OCI-LY3 (cell line): ENCODE measurements around the gene TLE5.

Source experiments
- H2AFZ ChIP-seq: fragments of 200-600, 300-600 bp; shearing (Covaris generic); 2 replicates; pipeline ENCODE4 v1.6.0; 2014; ENCODE audit warnings: antibody characterized with exemption, low read depth, low read length
- H3K27ac ChIP-seq: fragments of 200-600, 300-600 bp; sonication (generic); 2 replicates; pipeline ENCODE4 v1.5.1; 2014; ENCODE audit warnings: mild to moderate bottlenecking, low read length, moderate library complexity, mixed read lengths
- H3K27me3 ChIP-seq: fragments of 200-600, 300-600 bp; sonication (generic); 2 replicates; pipeline ENCODE4 v1.6.1; 2014; ENCODE audit warnings: low read depth, low read length, mixed read lengths
- H3K36me3 ChIP-seq: fragments of 200-600, 300-600 bp; sonication (generic); replicated peaks from 2 replicates; pipeline ENCODE3; 2014; ENCODE audit warnings: low read depth, low read length, mixed read lengths
- H3K4me1 ChIP-seq: fragments of 300-600, 200-600 bp; sonication (generic); 2 replicates; pipeline ENCODE4 v1.6.1; 2014; ENCODE audit warnings: low read length, mixed read lengths
- H3K4me2 ChIP-seq: fragments of 200-600, 300-600 bp; sonication (generic); 2 replicates; pipeline ENCODE4 v1.6.1; 2014; ENCODE audit warnings: low read length, mixed read lengths
- H3K4me3 ChIP-seq: fragments of 300-600, 200-600 bp; sonication (generic); 2 replicates; pipeline ENCODE4 v1.5.1; 2014; ENCODE audit warnings: antibody characterized with exemption, mild to moderate bottlenecking, low read length, moderate library complexity
- H3K79me2 ChIP-seq: fragments of 300-600, 200-600 bp; shearing (Covaris generic); 2 replicates; pipeline ENCODE4 v1.6.1; 2014; ENCODE audit warnings: mild to moderate bottlenecking, low read length, mixed read lengths
- H3K9ac ChIP-seq: fragments of 300-600, 200-600 bp; shearing (Covaris generic); 2 replicates; pipeline ENCODE4 v1.6.0; 2014; ENCODE audit warnings: mild to moderate bottlenecking, low read length, moderate library complexity
- H3K9me3 ChIP-seq: fragments of 200-600, 300-600 bp; shearing (Covaris generic); 2 replicates; pipeline ENCODE4 v1.6.1; 2014; ENCODE audit warnings: low read length, mixed read lengths; ENCODE audit not compliant: insufficient read depth
- H4K20me1 ChIP-seq: fragments of 200-600, 300-600 bp; sonication (generic); 2 replicates; pipeline ENCODE4 v1.6.1; 2016; ENCODE audit warnings: low read length, mixed read lengths; ENCODE audit not compliant: insufficient read depth
- CTCF ChIP-seq: fragments of 200-600, 300-600 bp; sonication (generic); IDR thresholded peaks from 2 replicates; pipeline ENCODE4 v1.5.1; 2014; ENCODE audit warnings: antibody characterized with exemption, low read length, low read depth
- EZH2phosphoT487 ChIP-seq: fragments of 200-600 bp; shearing (Covaris generic); IDR thresholded peaks from 2 replicates; pipeline ENCODE4 v1.6.1; 2018; ENCODE audit warnings: antibody characterized with exemption, mixed run types, low read depth

The TLE5 gene

DNA sequence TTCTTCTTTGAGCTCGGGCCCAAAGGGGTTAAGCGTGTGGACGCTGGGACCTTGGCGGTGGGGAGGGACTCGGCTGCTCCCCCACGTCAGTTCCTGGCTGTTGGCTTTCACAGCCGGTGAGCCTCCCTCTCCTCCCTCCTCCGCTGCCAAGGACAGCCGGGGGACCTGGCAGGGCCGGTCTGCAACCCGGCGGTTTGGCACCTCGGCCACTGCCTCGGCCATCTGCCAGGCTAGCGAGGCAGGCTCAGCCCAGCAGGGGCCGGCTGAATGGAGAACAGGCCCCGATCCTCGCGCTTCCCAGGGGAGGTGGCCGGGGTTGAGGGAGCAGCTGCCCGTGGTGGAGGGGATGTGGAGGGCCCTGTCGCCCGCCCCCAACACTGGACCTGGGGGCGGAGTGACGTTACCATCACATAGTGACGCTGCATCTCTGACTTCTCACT lies 5.0 kb downstream of the TLE5 start:
- Histone ChIP-seq H3K79me2 (peaks cover 26% of the 10 kb centered on the region; the same call in 1 of the 2 replicates), H2AFZ (no peak overlapping the region), H3K27me3 (no peaks in the 10 kb centered on the region), H4K20me1 (peaks cover 23% of the 10 kb centered on the region; the same call in 1 of the 2 replicates), H3K4me2 (no peak overlapping the region), H3K27ac (no peak overlapping the region), H3K9ac (no peak overlapping the region), H3K4me3 (no peak overlapping the region), H3K36me3 (peaks cover 53% of the 10 kb centered on the region), H3K4me1 (peaks cover 6% of the 10 kb centered on the region), H3K9me3 (no peaks in the 10 kb centered on the region)
- TF ChIP-seq CTCF (no peak), EZH2phosphoT487 (no peak)

DNA sequence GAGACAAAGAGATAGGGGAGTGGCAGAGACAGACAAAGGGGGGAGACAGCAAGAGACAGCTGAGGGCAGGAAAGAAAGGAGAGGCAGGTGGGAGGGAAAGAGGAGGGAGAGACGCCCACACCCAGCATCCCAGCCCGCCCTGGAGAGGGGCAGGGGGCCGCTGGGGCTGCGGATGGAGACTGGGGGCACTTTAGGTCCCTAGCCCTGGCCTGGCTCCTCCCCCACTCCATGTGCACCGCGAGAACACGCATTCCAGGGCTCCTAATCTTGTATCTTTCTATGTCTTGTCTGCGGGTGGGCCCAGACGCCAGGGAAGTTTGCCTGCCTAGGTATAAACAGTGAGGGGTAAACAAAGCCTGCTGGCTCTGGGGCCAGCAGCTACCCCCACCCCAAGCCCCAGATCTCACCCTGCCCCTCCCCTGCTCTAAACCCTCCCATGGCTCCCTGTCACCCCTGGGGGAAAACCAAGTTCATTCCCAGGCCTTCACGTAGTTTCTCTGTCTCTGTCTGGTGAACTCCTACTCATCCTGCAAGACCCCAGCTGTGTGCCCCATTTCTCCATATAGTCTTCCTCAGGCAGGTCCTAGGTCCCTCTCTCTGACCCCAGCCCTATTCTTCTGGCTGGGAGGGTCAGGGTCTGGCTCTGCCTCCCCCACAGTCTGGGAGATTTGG lies 5.7 kb downstream of the TLE5 start:
- no peak for TF ChIP-seq EZH2phosphoT487
- no peak for TF ChIP-seq CTCF
- H3K9ac ChIP-seq, result no peak overlapping the region
- no peak overlapping the region for H2AFZ ChIP-seq
- peaks cover 6% of the 10 kb centered on the region for H3K4me1 ChIP-seq
- peaks cover 55% of the 10 kb centered on the region for H3K36me3 ChIP-seq
- H3K79me2 ChIP-seq, result peaks cover 24% of the 10 kb centered on the region; the same call in 1 of the 2 replicates
- H3K4me2 ChIP-seq, result no peak overlapping the region
- no peaks in the 10 kb centered on the region for H3K9me3 ChIP-seq
- H3K27ac ChIP-seq, result no peak overlapping the region
- H4K20me1 ChIP-seq, result peaks cover 23% of the 10 kb centered on the region; the same call in 1 of the 2 replicates
- no peaks in the 10 kb centered on the region for H3K27me3 ChIP-seq
- no peak overlapping the region for H3K4me3 ChIP-seq

- peaks cover 55% of the 10 kb centered on the region for H3K36me3 ChIP-seq
- H3K4me3 ChIP-seq, result no peak overlapping the region
- H2AFZ ChIP-seq, result no peak overlapping the region
- no peaks in the 10 kb centered on the region for H3K27me3 ChIP-seq
- H4K20me1 ChIP-seq, result peaks cover 23% of the 10 kb centered on the region; the same call in 1 of the 2 replicates
- H3K4me2 ChIP-seq, result no peak overlapping the region
- H3K9ac ChIP-seq, result no peak overlapping the region
- H3K4me1 ChIP-seq, result peaks cover 4% of the 10 kb centered on the region
- no peaks in the 10 kb centered on the region for H3K9me3 ChIP-seq
- TF ChIP-seq CTCF, result no peak
- TF ChIP-seq EZH2phosphoT487, result no peak
- H3K27ac ChIP-seq, result no peak overlapping the region
- H3K79me2 ChIP-seq, result peaks cover 18% of the 10 kb centered on the region; the same call in 1 of the 2 replicates
Observed at GRCh38 chr19:3055741-3056416, 6.4 kb downstream of the TLE5 start.

GRCh38 chr19:3054972-3055740 lies 7.1 kb downstream of the TLE5 start:
- H3K27ac ChIP-seq, result no peak overlapping the region

More at GRCh38 chr19:3054972-3055740, 7.1 kb downstream of the TLE5 start:
- H2AFZ ChIP-seq, result no peak overlapping the region
- no peak overlapping the region for H3K9ac ChIP-seq
- peaks cover 11% of the 10 kb centered on the region; the same call in 1 of the 2 replicates for H3K79me2 ChIP-seq
- TF ChIP-seq CTCF (no peak), EZH2phosphoT487 (no peak)
- peaks cover 55% of the 10 kb centered on the region for H3K36me3 ChIP-seq
- no peaks in the 10 kb centered on the region for H3K9me3 ChIP-seq
- H4K20me1 ChIP-seq, result peaks cover 23% of the 10 kb centered on the region; the same call in 1 of the 2 replicates
- H3K27me3 ChIP-seq, result no peaks in the 10 kb centered on the region
- no peaks in the 10 kb centered on the region for H3K4me1 ChIP-seq
- H3K4me3 ChIP-seq, result no peak overlapping the region
- no peak overlapping the region for H3K4me2 ChIP-seq
